HepG2 (cell line): ENCODE measurements around the gene FSTL1. TPM values are rescaled to one million over a fixed set of nuclear protein-coding genes. Genes with fewer than 3 reads are reported as not detected.
A peak's percentile ranks its signal among the peaks of the same experiment; 100 is the strongest.

Source experiments
- ATAC-seq: fragments of 200-7000 bp; cut with Tn5 transposase; 3 replicates; pipeline ENCODE4 v1.9.1; 2020; ENCODE audit warnings: mild to moderate bottlenecking, moderate library complexity
- BruUV-seq: library from RNA; stranded (reverse); fragments of 400-500 nt; replicated peaks from 2 replicates; lab custom pipeline; 2021; lab: Mats Ljungman, UMichigan
- CTCF ChIA-PET: fragments of 300-600 bp; formaldehyde crosslinking; extraction: SDS; loops from one replicate; lab custom pipeline; 2021; ENCODE audit warnings: low total read pairs, inconsistent platforms, low intra/inter-chr PET ratio; lab: Yijun Ruan, JAX
- POLR2A ChIA-PET: fragments of 350-600 bp; sonication (Branson Sonifier 250); formaldehyde crosslinking; loops from one replicate; lab custom pipeline; 2020; ENCODE audit warnings: antibody characterized with exemption, inconsistent platforms; lab: Yijun Ruan, JAX
- DNase-seq: peaks from one replicate; pipeline ENCODE4 v3.0.0-alpha.2; 2015; ENCODE audit warnings: low spot score
- FAIRE-seq: peaks from 3 replicates; lab custom pipeline; 2011; peaks lifted over from hg19 to GRCh38; lab: Jason Lieb, UNC
- H2AFZ ChIP-seq: one replicate; pipeline ENCODE4 v1.6.1; 2011; ENCODE audit warnings: low read length, inconsistent platforms
- H3K27ac ChIP-seq: fragments of 300-600 bp; 3 replicates; pipeline ENCODE4 v1.8.0; 2011; ENCODE audit warnings: mixed run types, mild to moderate bottlenecking, mixed read lengths, low read length, inconsistent platforms; ENCODE audit not compliant: insufficient read depth; ENCODE audit errors: extremely low read length
- H3K27me3 ChIP-seq, 2 experiments: fragments of 200-600 bp in 1 of 2; 2 replicates in 1 of 2; 3 replicates in 1 of 2; pipeline versions ENCODE4 v1.6.0 to v1.8.0; 2011; ENCODE audit warnings: low read length in 2 of 2, mild to moderate bottlenecking in 2 of 2, moderate library complexity in 2 of 2, inconsistent platforms in 1 of 2; ENCODE audit not compliant: insufficient read depth in 2 of 2, control insufficient read depth in 1 of 2
- H3K36me3 ChIP-seq, 2 experiments: fragments of 200-600 bp in 1 of 2; replicated peaks in 1 of 2; 2 replicates in 1 of 2; 3 replicates in 1 of 2; pipeline versions ENCODE4 v1.5.1 to v1.8.0; 2011; ENCODE audit warnings: low read length in 2 of 2, inconsistent platforms in 1 of 2; ENCODE audit not compliant: insufficient read depth in 2 of 2, control insufficient read depth in 1 of 2
- H3K4me1 ChIP-seq: 2 replicates; pipeline ENCODE4 v1.5.1; 2012; ENCODE audit warnings: low read length, inconsistent platforms; ENCODE audit not compliant: insufficient read depth
- H3K4me2 ChIP-seq: 2 replicates; pipeline ENCODE4 v1.6.0; 2011; ENCODE audit warnings: low read depth, low read length, inconsistent platforms
- H3K4me3 ChIP-seq, 3 experiments: fragments of 200-600 bp in 1 of 3; sonication (generic), shearing (Covaris generic) in 1 of 3; replicated peaks in 1 of 3; 2 replicates each; pipeline ENCODE4 v1.5.1; 2011 to 2016; ENCODE audit warnings: low read length in 3 of 3, inconsistent platforms in 2 of 3, low read depth in 2 of 3, mild to moderate bottlenecking in 2 of 3, control low read depth in 1 of 3, mixed read lengths in 1 of 3; ENCODE audit not compliant: insufficient read depth in 1 of 3
- H3K79me2 ChIP-seq: one replicate; pipeline ENCODE4 v1.6.1; 2011; ENCODE audit warnings: low read length, inconsistent platforms; ENCODE audit not compliant: insufficient read depth
- H3K9ac ChIP-seq: 2 replicates; pipeline ENCODE4 v1.6.0; 2011; ENCODE audit warnings: mild to moderate bottlenecking, low read depth, low read length, inconsistent platforms; ENCODE audit not compliant: insufficient read depth
- H3K9me3 ChIP-seq: 2 replicates; pipeline ENCODE4 v1.5.1; 2012; ENCODE audit warnings: mild to moderate bottlenecking, low read length
- H4K20me1 ChIP-seq: 2 replicates; pipeline ENCODE4 v1.6.0; 2011; ENCODE audit warnings: inconsistent platforms, mild to moderate bottlenecking, low read length, moderate library complexity; ENCODE audit not compliant: insufficient read depth
- ARHGAP35 ChIP-seq: sonication (generic); formaldehyde crosslinking; IDR thresholded peaks from 2 replicates; pipeline ENCODE4 v1.9.0; 2022; ENCODE audit warnings: mild to moderate bottlenecking, inconsistent platforms, moderate library complexity, missing genetic modification reagents, borderline replicate concordance
- CCDC6 ChIP-seq: sonication (generic); formaldehyde crosslinking; IDR thresholded peaks from 2 replicates; pipeline ENCODE4 v1.8.1; 2022; ENCODE audit warnings: mild to moderate bottlenecking, missing genetic modification reagents, moderate library complexity
- EHMT2 ChIP-seq: fragments of 200-600 bp; sonication (generic); IDR thresholded peaks from 2 replicates; pipeline ENCODE4 v1.7.0; 2017; ENCODE audit warnings: antibody characterized with exemption, low read depth, low read length, borderline replicate concordance
- HDAC6 ChIP-seq: fragments of 200-600 bp; sonication (generic); IDR thresholded peaks from 2 replicates; pipeline ENCODE4 v1.7.0; 2017; ENCODE audit warnings: mild to moderate bottlenecking, antibody characterized with exemption, low read length, low read depth
- HNF4G ChIP-seq, 2 experiments: sonication (generic) in 1 of 2; formaldehyde crosslinking in 1 of 2; IDR thresholded peaks; 2 replicates each; pipeline versions ENCODE4 v1.4.0 to v1.6.1; 2011 to 2020; ENCODE audit warnings: borderline replicate concordance in 2 of 2, low read depth in 2 of 2, mild to moderate bottlenecking in 2 of 2, low read length in 1 of 2, missing genetic modification reagents in 1 of 2, moderate library complexity in 1 of 2
- HOXA7 ChIP-seq: sonication (generic); formaldehyde crosslinking; IDR thresholded peaks from 2 replicates; pipeline ENCODE4 v1.8.1; 2022; ENCODE audit warnings: mild to moderate bottlenecking, missing genetic modification reagents, moderate library complexity
- MIXL1 ChIP-seq: IDR thresholded peaks from 2 replicates; pipeline ENCODE4 v1.6.1; 2016
- MTF1 ChIP-seq: sonication (generic); formaldehyde crosslinking; IDR thresholded peaks from 2 replicates; pipeline ENCODE4 v1.5.0; 2020; ENCODE audit warnings: missing genetic modification reagents
- NCOR1 ChIP-seq: fragments of 200-600 bp; sonication (generic); IDR thresholded peaks from 2 replicates; pipeline ENCODE4 v1.7.0; 2017; ENCODE audit warnings: antibody characterized with exemption, low read length, borderline replicate concordance
- NFE2L2 ChIP-seq: fragments of 150-350 bp; IDR thresholded peaks from 2 replicates; pipeline ENCODE4 v1.6.1; 2014; ENCODE audit warnings: low read length
- SALL1 ChIP-seq: sonication (generic); formaldehyde crosslinking; IDR thresholded peaks from 2 replicates; pipeline ENCODE4 v1.8.0; 2022; ENCODE audit warnings: mild to moderate bottlenecking, missing genetic modification reagents
- SIX1 ChIP-seq: sonication (generic); formaldehyde crosslinking; IDR thresholded peaks from 2 replicates; pipeline ENCODE4 v1.4.0; 2020; ENCODE audit warnings: missing genetic modification reagents, borderline replicate concordance
- STAG1 ChIP-seq: sonication (generic); formaldehyde crosslinking; IDR thresholded peaks from 2 replicates; pipeline ENCODE4 v1.4.0; 2020; ENCODE audit warnings: missing genetic modification reagents
- YEATS2 ChIP-seq: sonication (generic); formaldehyde crosslinking; IDR thresholded peaks from 2 replicates; pipeline ENCODE4 v1.4.0; 2020; ENCODE audit warnings: missing genetic modification reagents, borderline replicate concordance
- ZBTB21 ChIP-seq: sonication (generic); formaldehyde crosslinking; IDR thresholded peaks from 2 replicates; pipeline ENCODE4 v1.4.0; 2020; ENCODE audit warnings: missing genetic modification reagents
- ZNF20 ChIP-seq: sonication (generic); formaldehyde crosslinking; IDR thresholded peaks from 2 replicates; pipeline ENCODE4 v1.4.0; 2020; ENCODE audit warnings: mild to moderate bottlenecking, moderate library complexity, missing genetic modification reagents
- ZNF563 ChIP-seq: sonication (generic); formaldehyde crosslinking; IDR thresholded peaks from 2 replicates; pipeline ENCODE4 v1.8.0; 2022; ENCODE audit warnings: mild to moderate bottlenecking, moderate library complexity, missing genetic modification reagents
- ZNF572 ChIP-seq: sonication (generic); formaldehyde crosslinking; IDR thresholded peaks from 2 replicates; pipeline ENCODE4 v1.5.1; 2020; ENCODE audit warnings: mild to moderate bottlenecking, missing genetic modification reagents
- ZNF749 ChIP-seq: sonication (generic); formaldehyde crosslinking; IDR thresholded peaks from 2 replicates; pipeline ENCODE4 v1.8.0; 2022; ENCODE audit warnings: mild to moderate bottlenecking, missing genetic modification reagents, moderate library complexity, borderline replicate concordance
- ZNF777 ChIP-seq: sonication (generic); formaldehyde crosslinking; IDR thresholded peaks from 2 replicates; pipeline ENCODE4 v1.4.0; 2020; ENCODE audit warnings: missing genetic modification reagents
- WGBS: methylation state at CpG from one replicate; pipeline ENCODE4 v1.1.6; 2017; ENCODE audit warnings: low lambda C conversion rate; 5-methylcytosine and 5-hydroxymethylcytosine counted together
- in situ Hi-C: cut with HindIII; loops from 2 replicates; pipeline ENCODE4 v1.10.0; 2017; ENCODE audit warnings: low pct_unique_long_range_greater_than_20kb; ENCODE audit not compliant: extremely low pct_ligation_motif_present
- intact Hi-C: fragments of 100-400 bp; cut with micrococcal nuclease; formaldehyde crosslinking; loops from one replicate; pipeline ENCODE4 v1.10.0; 2022; ENCODE audit not compliant: unreplicated experiment
- polyA plus RNA-seq, 8 experiments: library from polyadenylated mRNA; depleted of rRNA in 3 of 8; stranded (reverse) in 7 of 8; unstranded in 1 of 8; fragments of >200 nt; fragmentation: Illumina TruSeq in 4 of 8; extraction: Trizol in 4 of 8; gene quantifications; 2 replicates each; pipeline versions ENCODE4 v1.2.1 to v1.2.3, GENCODE V29; 2011 to 2016; ENCODE audit warnings: low read depth in 4 of 8, missing spikeins in 1 of 8, mixed read lengths in 1 of 8; ENCODE audit not compliant: insufficient read depth in 1 of 8
- total RNA-seq, 5 experiments: library from RNA; depleted of rRNA; stranded (reverse); fragments of >200 nt; fragmentation: Illumina TruSeq; extraction: Trizol; gene quantifications; 2 replicates each; pipeline ENCODE4 v1.2.3, GENCODE V29; 2016; ENCODE audit warnings: low read depth in 1 of 5
- TF ChIP-seq, protein P1 (sequence below): sonication (generic); formaldehyde crosslinking; IDR thresholded peaks from 2 replicates; pipeline ENCODE4 v1.4.0; 2020; ENCODE audit warnings: missing genetic modification reagents
- TF ChIP-seq, protein P2 (sequence below): sonication (generic); formaldehyde crosslinking; IDR thresholded peaks from 2 replicates; pipeline ENCODE4 v1.4.0; 2020; ENCODE audit warnings: missing genetic modification reagents, mild to moderate bottlenecking, borderline replicate concordance

FSTL1 gene
- total and polyA plus RNA-seq, 2 of the 13 experiments (the other 11 are each of a cell fraction or from before 2014, with no cell fraction given) = 0.07 to 0.29 TPM

DNA sequence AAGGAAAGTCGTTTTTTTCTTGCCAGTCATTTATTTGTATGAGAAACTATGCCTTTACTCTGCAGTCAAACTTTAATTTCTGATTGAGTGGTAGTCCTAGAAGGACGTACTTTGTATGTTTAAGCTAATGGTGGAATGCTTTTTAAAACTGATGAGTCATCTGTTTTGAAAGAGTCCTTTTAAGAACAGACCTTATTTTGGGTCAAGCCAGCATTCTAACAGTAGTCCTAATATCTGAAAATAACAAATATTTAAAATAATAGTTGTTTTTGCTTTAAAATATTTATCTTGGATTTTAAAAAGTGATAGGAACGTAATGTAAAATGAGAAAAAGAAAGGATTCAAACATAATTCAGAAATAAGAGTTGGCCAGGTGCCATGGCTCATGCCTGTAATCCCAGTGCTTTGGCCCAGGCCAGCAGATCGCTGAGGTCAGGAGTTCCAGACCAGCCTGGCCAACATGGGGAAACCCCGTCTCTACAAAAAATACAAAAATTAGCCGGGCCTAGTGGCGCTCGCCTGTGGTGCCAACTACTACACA, 100.3 kb downstream of the FSTL1 start:
- no peak for FAIRE-seq
- TF ChIP-seq HNF4G (IDR thresholded peaks at IDR 0.05; ENCODE audit: borderline replicate concordance, low read depth, low read length) (no peak), HNF4G (CRISPR knock-in tag; IDR thresholded peaks at IDR 0.05; ENCODE audit: borderline replicate concordance, low read depth) (no peak), ZNF749 (CRISPR knock-in tag) (no peak), MIXL1 (no peak), ZNF572 (no peak), NCOR1 (no peak), ZNF563 (CRISPR knock-in tag) (no peak), YEATS2 (no peak), ZNF20 (no peak), CCDC6 (no peak), NFE2L2 (peak; percentile 94), MTF1 (CRISPR knock-in tag) (no peak), SALL1 (no peak), HOXA7 (CRISPR knock-in tag) (no peak), SIX1 (CRISPR knock-in tag) (no peak), ZBTB21 (CRISPR knock-in tag) (no peak), EHMT2 (peak; percentile 60; the same call in 1 of the 2 replicates), ZNF777 (CRISPR knock-in tag) (no peak), ARHGAP35 (no peak), STAG1 (no peak), HDAC6 (no peak)
- TF ChIP-seq, protein P1, sequence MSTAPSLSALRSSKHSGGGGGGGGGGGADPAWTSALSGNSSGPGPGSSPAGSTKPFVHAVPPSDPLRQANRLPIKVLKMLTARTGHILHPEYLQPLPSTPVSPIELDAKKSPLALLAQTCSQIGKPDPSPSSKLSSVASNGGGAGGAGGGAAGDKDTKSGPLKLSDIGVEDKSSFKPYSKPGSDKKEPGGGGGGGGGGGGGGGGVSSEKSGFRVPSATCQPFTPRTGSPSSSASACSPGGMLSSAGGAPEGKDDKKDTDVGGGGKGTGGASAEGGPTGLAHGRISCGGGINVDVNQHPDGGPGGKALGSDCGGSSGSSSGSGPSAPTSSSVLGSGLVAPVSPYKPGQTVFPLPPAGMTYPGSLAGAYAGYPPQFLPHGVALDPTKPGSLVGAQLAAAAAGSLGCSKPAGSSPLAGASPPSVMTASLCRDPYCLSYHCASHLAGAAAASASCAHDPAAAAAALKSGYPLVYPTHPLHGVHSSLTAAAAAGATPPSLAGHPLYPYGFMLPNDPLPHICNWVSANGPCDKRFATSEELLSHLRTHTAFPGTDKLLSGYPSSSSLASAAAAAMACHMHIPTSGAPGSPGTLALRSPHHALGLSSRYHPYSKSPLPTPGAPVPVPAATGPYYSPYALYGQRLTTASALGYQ (CRISPR knock-in tag) = no peak
- TF ChIP-seq, protein P2, sequence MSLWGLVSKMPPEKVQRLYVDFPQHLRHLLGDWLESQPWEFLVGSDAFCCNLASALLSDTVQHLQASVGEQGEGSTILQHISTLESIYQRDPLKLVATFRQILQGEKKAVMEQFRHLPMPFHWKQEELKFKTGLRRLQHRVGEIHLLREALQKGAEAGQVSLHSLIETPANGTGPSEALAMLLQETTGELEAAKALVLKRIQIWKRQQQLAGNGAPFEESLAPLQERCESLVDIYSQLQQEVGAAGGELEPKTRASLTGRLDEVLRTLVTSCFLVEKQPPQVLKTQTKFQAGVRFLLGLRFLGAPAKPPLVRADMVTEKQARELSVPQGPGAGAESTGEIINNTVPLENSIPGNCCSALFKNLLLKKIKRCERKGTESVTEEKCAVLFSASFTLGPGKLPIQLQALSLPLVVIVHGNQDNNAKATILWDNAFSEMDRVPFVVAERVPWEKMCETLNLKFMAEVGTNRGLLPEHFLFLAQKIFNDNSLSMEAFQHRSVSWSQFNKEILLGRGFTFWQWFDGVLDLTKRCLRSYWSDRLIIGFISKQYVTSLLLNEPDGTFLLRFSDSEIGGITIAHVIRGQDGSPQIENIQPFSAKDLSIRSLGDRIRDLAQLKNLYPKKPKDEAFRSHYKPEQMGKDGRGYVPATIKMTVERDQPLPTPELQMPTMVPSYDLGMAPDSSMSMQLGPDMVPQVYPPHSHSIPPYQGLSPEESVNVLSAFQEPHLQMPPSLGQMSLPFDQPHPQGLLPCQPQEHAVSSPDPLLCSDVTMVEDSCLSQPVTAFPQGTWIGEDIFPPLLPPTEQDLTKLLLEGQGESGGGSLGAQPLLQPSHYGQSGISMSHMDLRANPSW (CRISPR knock-in tag) = no peak

More for the DNA sequence above, 100.3 kb downstream of the FSTL1 start:
- Histone ChIP-seq H3K9ac (peak overlapping the region; percentile 82; the same call in 1 of the 2 replicates), H2AFZ (no peak overlapping the region), H3K36me3 (no peaks in the 10 kb centered on the region), H4K20me1 (no peaks in the 10 kb centered on the region; the same call in 1 of the 2 replicates), H3K27ac (peak overlapping the region; percentile 81), H3K4me1 (peaks cover 32% of the 10 kb centered on the region), H3K9me3 (no peaks in the 10 kb centered on the region), H3K4me3 (peak overlapping the region; percentile 68 to 95 (median 87); a peak in 5 of 6 replicates), H3K79me2 (peaks cover 29% of the 10 kb centered on the region), H3K27me3 (peaks cover 0 to 7% of the 10 kb centered on the region in 2 experiments; a peak in 2 of 5 replicates), H3K4me2 (peak overlapping the region; percentile 71)
- 9% methylated on average over 8 of the region's 8 CpGs for WGBS
- BruUV-seq = no TSS peak
- ATAC-seq (no peak), DNase-seq (peak; percentile 50)
- ChIA-PET CTCF (no interaction called here), POLR2A (interaction anchor here (2.0 to 2.9 kb wide), 3 partner anchors 67 to 255 kb away, joined by 11 to 22 read pairs (median 13); partner anchors contain the start of gene NDUFB4)
- in situ Hi-C loops (no loop called here), intact Hi-C loops (no loop called here)
